ENCODE results near the gene SLC9A9. TPM values are rescaled to one million over a fixed set of nuclear protein-coding genes. Genes with fewer than 3 reads are reported as not detected.

The SLC9A9 gene
- total and polyA plus RNA-seq, 12 donors = 1.3 to 8.4 (median 3.0) TPM

- no peak for TF ChIP-seq CTCF (IDR thresholded peaks at IDR 0.05)
- Histone ChIP-seq H3K4me1 (peaks cover 0 to 3% (median 0%) of the 10 kb centered on the region in 9 donors), H3K9me3 (no peaks in the 10 kb centered on the region), H3K36me3 (no peaks in the 10 kb centered on the region), H3K27me3 (no peaks in the 10 kb centered on the region), H3K27ac (no peak overlapping the region), H3K4me3 (no peak overlapping the region)
- ATAC-seq (peak in 1 of 8 donors; percentile 22), DNase-seq (no peak)
- intact Hi-C loops (cut with DNase I) = no loop called here
Observed at GRCh38 chr3:143753456-143753855, 94.8 kb downstream of the SLC9A9 start.

DNA sequence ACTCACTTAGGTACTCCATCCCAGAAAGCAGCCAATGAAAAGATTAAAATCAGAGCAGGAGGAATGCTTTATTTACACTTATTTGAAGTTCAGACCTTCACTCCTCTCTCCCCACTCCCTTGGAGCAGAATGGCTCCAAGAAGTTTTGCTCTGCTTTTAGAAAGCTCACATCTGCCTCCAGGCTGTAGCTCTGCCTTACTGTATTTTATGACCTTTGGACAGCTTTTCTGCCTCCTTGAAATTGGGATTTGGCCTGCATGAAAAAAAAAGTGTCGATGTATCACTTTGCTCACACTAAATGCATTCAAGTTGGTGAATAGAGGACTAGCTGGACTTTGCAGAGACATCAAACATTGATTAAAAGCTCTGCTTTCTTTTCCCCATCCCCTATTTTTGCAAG lies 95.3 kb downstream of the SLC9A9 start:
- Histone ChIP-seq H3K4me3 (no peak overlapping the region), H3K27ac (no peak overlapping the region), H3K9me3 (no peaks in the 10 kb centered on the region), H3K27me3 (no peaks in the 10 kb centered on the region), H3K36me3 (no peaks in the 10 kb centered on the region), H3K4me1 (peaks cover 0 to 3% (median 0%) of the 10 kb centered on the region in 9 donors)
- WGBS, 2 donors = 79 to 80% methylated on average over 1 of the region's 1 CpG
- TF ChIP-seq CTCF (IDR thresholded peaks at IDR 0.05) = peak in 1 of 9 donors; percentile 11
- ATAC-seq (no peak), DNase-seq (no peak)
- intact Hi-C loops (cut with DNase I) = no loop called here

DNA sequence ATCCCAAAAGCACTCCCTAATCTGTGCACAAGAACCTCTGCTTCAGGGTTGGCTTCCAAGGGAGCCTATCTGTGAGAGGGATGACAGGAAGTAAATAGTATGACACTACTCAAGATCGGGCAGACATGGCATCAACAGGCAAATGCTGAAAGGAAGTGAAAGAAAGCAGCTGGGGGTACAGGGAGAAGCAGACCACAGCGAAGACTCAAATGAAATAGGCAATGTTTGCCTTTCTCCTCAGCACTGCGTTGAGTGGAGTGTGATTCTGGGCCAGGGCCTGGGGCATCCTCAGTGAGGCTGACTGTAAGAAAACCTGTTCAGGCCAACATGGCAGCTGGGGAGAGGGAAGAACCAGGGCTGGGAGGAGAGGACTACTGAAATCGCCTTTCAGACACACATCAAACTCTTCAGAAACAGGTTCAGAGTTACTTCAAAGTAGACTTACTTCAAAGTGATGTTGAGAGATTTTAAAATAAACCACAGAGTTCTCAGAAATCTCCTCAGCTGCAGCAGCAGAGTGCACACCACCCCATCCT lies 96.6 kb downstream of the SLC9A9 start:
- WGBS, 2 donors = 76 to 77% methylated on average over 4 of the region's 4 CpGs
- H3K27me3 ChIP-seq = no peaks in the 10 kb centered on the region
- DNase-seq = no peak
- H3K4me1 ChIP-seq = peaks cover 0 to 3% (median 0%) of the 10 kb centered on the region in 9 donors
- no peak overlapping the region for H3K27ac ChIP-seq
- H3K36me3 ChIP-seq = no peaks in the 10 kb centered on the region
- H3K9me3 ChIP-seq = no peaks in the 10 kb centered on the region
- no peak for ATAC-seq
- intact Hi-C loops (cut with DNase I) = no loop called here
- TF ChIP-seq CTCF (IDR thresholded peaks at IDR 0.05) = no peak
- H3K4me3 ChIP-seq = no peak overlapping the region

- ATAC-seq = no peak
- Histone ChIP-seq H3K27me3 (no peaks in the 10 kb centered on the region), H3K4me3 (no peak overlapping the region), H3K27ac (no peak overlapping the region), H3K9me3 (no peaks in the 10 kb centered on the region), H3K36me3 (no peaks in the 10 kb centered on the region), H3K4me1 (peaks cover 0 to 3% (median 0%) of the 10 kb centered on the region in 9 donors)
- no peak for TF ChIP-seq CTCF (IDR thresholded peaks at IDR 0.05)
- 88 to 92% methylated on average over 2 of the region's 2 CpGs for WGBS, 2 donors
- intact Hi-C loops (cut with DNase I) = no loop called here
- no peak for DNase-seq
Observed at GRCh38 chr3:143750841-143751240, 97.4 kb downstream of the SLC9A9 start.

Data from heart right ventricle (tissue), 16 donors.